PFSK-1 (cell line): Measurements from ENCODE around the gene PDAP1.

Source experiments
- FOXP2 ChIP-seq: optimal IDR thresholded peaks from 2 replicates; pipeline ENCODE3; 2011; ENCODE audit warnings: borderline replicate concordance, control low read depth, inconsistent platforms; ENCODE audit not compliant: insufficient read depth; ENCODE audit errors: extremely low read length, extremely low read depth
- POLR2AphosphoS5 ChIP-seq: IDR thresholded peaks from 2 replicates; pipeline ENCODE4 v1.6.1; 2012; ENCODE audit warnings: low read depth, mild to moderate bottlenecking, control low read depth, low read length, moderate library complexity
- SIN3A ChIP-seq: IDR thresholded peaks from 2 replicates; pipeline ENCODE4 v1.6.1; 2012; ENCODE audit warnings: mild to moderate bottlenecking, low read length, moderate library complexity, borderline replicate concordance; ENCODE audit not compliant: insufficient read depth
- TAF1 ChIP-seq: IDR thresholded peaks from 2 replicates; pipeline ENCODE4 v1.6.1; 2012; ENCODE audit warnings: low read length, control low read depth, borderline replicate concordance; ENCODE audit not compliant: insufficient read depth
- TF ChIP-seq, protein P1 (sequence below), 2 experiments: IDR thresholded peaks; 2 replicates each; pipeline versions ENCODE4 v1.6.1 to v1.8.0; 2011 to 2012; ENCODE audit warnings: low read depth in 2 of 2, low read length in 2 of 2, control low read depth in 1 of 2, inconsistent platforms in 1 of 2, mild to moderate bottlenecking in 1 of 2, moderate library complexity in 1 of 2; ENCODE audit not compliant: insufficient read depth in 1 of 2

Gene PDAP1

GRCh38 chr7:99385564-99385963 is 22.8 kb downstream of the PDAP1 start:
- TF ChIP-seq FOXP2 (no peak), POLR2AphosphoS5 (no peak), SIN3A (no peak), TAF1 (no peak)
- TF ChIP-seq, protein P1, sequence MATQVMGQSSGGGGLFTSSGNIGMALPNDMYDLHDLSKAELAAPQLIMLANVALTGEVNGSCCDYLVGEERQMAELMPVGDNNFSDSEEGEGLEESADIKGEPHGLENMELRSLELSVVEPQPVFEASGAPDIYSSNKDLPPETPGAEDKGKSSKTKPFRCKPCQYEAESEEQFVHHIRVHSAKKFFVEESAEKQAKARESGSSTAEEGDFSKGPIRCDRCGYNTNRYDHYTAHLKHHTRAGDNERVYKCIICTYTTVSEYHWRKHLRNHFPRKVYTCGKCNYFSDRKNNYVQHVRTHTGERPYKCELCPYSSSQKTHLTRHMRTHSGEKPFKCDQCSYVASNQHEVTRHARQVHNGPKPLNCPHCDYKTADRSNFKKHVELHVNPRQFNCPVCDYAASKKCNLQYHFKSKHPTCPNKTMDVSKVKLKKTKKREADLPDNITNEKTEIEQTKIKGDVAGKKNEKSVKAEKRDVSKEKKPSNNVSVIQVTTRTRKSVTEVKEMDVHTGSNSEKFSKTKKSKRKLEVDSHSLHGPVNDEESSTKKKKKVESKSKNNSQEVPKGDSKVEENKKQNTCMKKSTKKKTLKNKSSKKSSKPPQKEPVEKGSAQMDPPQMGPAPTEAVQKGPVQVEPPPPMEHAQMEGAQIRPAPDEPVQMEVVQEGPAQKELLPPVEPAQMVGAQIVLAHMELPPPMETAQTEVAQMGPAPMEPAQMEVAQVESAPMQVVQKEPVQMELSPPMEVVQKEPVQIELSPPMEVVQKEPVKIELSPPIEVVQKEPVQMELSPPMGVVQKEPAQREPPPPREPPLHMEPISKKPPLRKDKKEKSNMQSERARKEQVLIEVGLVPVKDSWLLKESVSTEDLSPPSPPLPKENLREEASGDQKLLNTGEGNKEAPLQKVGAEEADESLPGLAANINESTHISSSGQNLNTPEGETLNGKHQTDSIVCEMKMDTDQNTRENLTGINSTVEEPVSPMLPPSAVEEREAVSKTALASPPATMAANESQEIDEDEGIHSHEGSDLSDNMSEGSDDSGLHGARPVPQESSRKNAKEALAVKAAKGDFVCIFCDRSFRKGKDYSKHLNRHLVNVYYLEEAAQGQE (IDR thresholded peaks at IDR 0.05; ENCODE audit: insufficient read depth in 1 of 2, low read depth in 2 of 2, low read length in 2 of 2): no peak

DNA sequence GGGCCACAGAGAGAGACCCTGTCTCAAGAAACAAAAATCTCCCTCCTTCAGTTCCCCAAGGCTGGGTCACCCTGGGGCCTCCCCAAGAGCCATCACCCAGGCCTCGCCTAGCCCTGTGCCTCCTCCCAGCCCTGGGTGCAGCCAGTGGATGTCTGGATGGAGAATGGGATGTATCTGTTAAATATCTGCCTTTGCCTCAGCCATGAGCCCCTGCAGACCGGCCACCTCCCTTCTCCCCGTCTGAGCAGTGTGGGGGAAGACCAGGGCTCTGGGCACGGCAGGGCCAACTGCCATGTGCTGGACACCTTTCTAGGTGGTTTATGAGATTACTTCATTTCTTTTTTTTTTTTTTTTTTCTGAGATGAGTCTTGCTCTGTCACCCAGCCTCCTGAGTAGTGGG is 23.9 kb downstream of the PDAP1 start:
- TF ChIP-seq POLR2AphosphoS5 (no peak), TAF1 (no peak), FOXP2 (no peak), SIN3A (no peak)
- TF ChIP-seq, protein P1 (IDR thresholded peaks at IDR 0.05; ENCODE audit: insufficient read depth in 1 of 2, low read depth in 2 of 2, low read length in 2 of 2): no peak

GRCh38 chr7:99383791-99384370 is 24.5 kb downstream of the PDAP1 start:
- TF ChIP-seq SIN3A: no peak
- TF ChIP-seq FOXP2: no peak
- no peak for TF ChIP-seq POLR2AphosphoS5
- no peak for TF ChIP-seq TAF1
- TF ChIP-seq, protein P1 (IDR thresholded peaks at IDR 0.05; ENCODE audit: insufficient read depth in 1 of 2, low read depth in 2 of 2, low read length in 2 of 2): no peak

- TF ChIP-seq SIN3A: no peak
- TF ChIP-seq, protein P1 (IDR thresholded peaks at IDR 0.05; ENCODE audit: insufficient read depth in 1 of 2, low read depth in 2 of 2, low read length in 2 of 2): no peak
- TF ChIP-seq POLR2AphosphoS5: no peak
- no peak for TF ChIP-seq FOXP2
These were observed 25.2 kb downstream of the PDAP1 start for GRCh38 chr7:99383203-99383602.

DNA sequence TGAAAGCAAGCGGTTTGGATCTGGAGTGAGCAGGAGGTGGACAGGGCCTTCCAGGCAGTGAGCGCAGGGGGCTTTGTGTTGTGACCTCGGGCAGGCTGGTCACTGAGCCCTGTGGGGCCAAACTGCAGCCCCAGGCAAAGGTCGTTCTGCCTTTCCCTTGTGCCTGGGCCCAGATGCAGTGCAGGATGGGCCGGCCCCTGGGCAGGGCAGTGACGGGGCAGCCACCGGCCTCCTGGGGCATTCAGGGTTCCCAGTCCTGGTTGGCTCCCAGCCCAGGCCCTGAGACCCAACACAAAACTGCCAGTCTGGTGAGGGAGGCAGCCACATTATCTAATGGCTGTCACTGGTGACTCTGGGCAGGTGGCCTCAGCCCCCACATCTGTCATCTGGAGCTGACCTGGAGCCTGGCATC is 26.7 kb downstream of the PDAP1 start:
- TF ChIP-seq, protein P1 (IDR thresholded peaks at IDR 0.05; ENCODE audit: insufficient read depth in 1 of 2, low read depth in 2 of 2, low read length in 2 of 2): no peak
- TF ChIP-seq FOXP2: no peak
- no peak for TF ChIP-seq SIN3A
- TF ChIP-seq TAF1: no peak
- no peak for TF ChIP-seq POLR2AphosphoS5
